Epithelial cell of prostate (primary cell): ENCODE results near the gene APOL6.

ENCODE experiments used
- DNase-seq: peaks from one replicate; pipeline ENCODE4 v3.0.0-alpha.2; 2011; ENCODE audit warnings: low read depth, low spot score
- H3K27ac ChIP-seq: fragments of 450-650 bp; 2 replicates; pipeline ENCODE4 v1.5.1; 2017; ENCODE audit warnings: mild to moderate bottlenecking

The APOL6 gene

GRCh38 chr22:35708917-35709316 is 60.7 kb downstream of the APOL6 start:
- DNase-seq, result no peak
- H3K27ac ChIP-seq, result no peak overlapping the region

GRCh38 chr22:35711336-35711735 is 63.1 kb downstream of the APOL6 start:
- DNase-seq, result no peak

GRCh38 chr22:35712672-35713071 is 64.4 kb downstream of the APOL6 start:
- no peak overlapping the region for H3K27ac ChIP-seq
- DNase-seq, result no peak

More at GRCh38 chr22:35711336-35711735, 63.1 kb downstream of the APOL6 start:
- no peak overlapping the region for H3K27ac ChIP-seq

- no peak for DNase-seq
These were observed 69.3 kb downstream of the APOL6 start, which contains the start of gene APOL5 for GRCh38 chr22:35717572-35717971. Gene APOL5, plus strand, starts transcription at chr22:35717872. Its CDS starts 0 bp downstream, at chr22:35717872.

More at GRCh38 chr22:35717572-35717971, 69.3 kb downstream of the APOL6 start, which contains the start of gene APOL5:
- H3K27ac ChIP-seq, result no peak within 1 kb of the TSS
